IMR-90 (cell line): Measurements from ENCODE around the gene CCDC18.

Experiments
- CEBPB ChIP-seq: IDR thresholded peaks from 2 replicates; pipeline ENCODE4 v1.6.1; 2012; ENCODE audit warnings: low read depth, low read length, improper control_type of control experiment
- MAFK ChIP-seq: IDR thresholded peaks from 2 replicates; pipeline ENCODE4 v1.6.1; 2012; ENCODE audit warnings: low read depth, low read length, improper control_type of control experiment
- POLR2A ChIP-seq: IDR thresholded peaks from 2 replicates; pipeline ENCODE4 v1.6.1; 2012; ENCODE audit warnings: mild to moderate bottlenecking, low read depth, low read length
- RCOR1 ChIP-seq: IDR thresholded peaks from 2 replicates; pipeline ENCODE4 v1.6.1; 2012; ENCODE audit warnings: mild to moderate bottlenecking, low read length, improper control_type of control experiment; ENCODE audit not compliant: insufficient replicate concordance
- RFX5 ChIP-seq: IDR thresholded peaks from 2 replicates; pipeline ENCODE4 v1.8.0; 2012; ENCODE audit warnings: low read depth, mild to moderate bottlenecking, low read length, moderate library complexity
- TF ChIP-seq, protein P1 (sequence below): conservative IDR thresholded peaks from 2 replicates; pipeline ENCODE4 v1.5.1; 2012; ENCODE audit warnings: mild to moderate bottlenecking, low read depth, low read length, improper control_type of control experiment

GRCh38 chr1:93235261-93235660 is 54.7 kb downstream of the CCDC18 start:
- TF ChIP-seq RFX5 (no peak), POLR2A (no peak), MAFK (no peak), RCOR1 (no peak), CEBPB (no peak)
- TF ChIP-seq, protein P1, sequence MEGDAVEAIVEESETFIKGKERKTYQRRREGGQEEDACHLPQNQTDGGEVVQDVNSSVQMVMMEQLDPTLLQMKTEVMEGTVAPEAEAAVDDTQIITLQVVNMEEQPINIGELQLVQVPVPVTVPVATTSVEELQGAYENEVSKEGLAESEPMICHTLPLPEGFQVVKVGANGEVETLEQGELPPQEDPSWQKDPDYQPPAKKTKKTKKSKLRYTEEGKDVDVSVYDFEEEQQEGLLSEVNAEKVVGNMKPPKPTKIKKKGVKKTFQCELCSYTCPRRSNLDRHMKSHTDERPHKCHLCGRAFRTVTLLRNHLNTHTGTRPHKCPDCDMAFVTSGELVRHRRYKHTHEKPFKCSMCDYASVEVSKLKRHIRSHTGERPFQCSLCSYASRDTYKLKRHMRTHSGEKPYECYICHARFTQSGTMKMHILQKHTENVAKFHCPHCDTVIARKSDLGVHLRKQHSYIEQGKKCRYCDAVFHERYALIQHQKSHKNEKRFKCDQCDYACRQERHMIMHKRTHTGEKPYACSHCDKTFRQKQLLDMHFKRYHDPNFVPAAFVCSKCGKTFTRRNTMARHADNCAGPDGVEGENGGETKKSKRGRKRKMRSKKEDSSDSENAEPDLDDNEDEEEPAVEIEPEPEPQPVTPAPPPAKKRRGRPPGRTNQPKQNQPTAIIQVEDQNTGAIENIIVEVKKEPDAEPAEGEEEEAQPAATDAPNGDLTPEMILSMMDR = no peak
